Mesendoderm (in vitro differentiated cells): ENCODE data around the gene LILRB2.

Source experiments
- DNase-seq: peaks from one replicate; pipeline ENCODE4 v3.0.0; 2013
- H2AK5ac ChIP-seq: 2 replicates; pipeline ENCODE4 v1.6.1; 2013; ENCODE audit warnings: low read length, inconsistent platforms
- H2BK120ac ChIP-seq: 2 replicates; pipeline ENCODE4 v1.6.1; 2013; ENCODE audit warnings: low read depth, mild to moderate bottlenecking, low read length, moderate library complexity, mixed read lengths
- H2BK15ac ChIP-seq: replicated peaks from 2 replicates; pipeline ENCODE4 v1.6.1; 2013; ENCODE audit warnings: low read depth, mild to moderate bottlenecking, moderate library complexity
- H2BK5ac ChIP-seq: 2 replicates; pipeline ENCODE4 v1.6.1; 2013; ENCODE audit warnings: low read length, inconsistent platforms
- H3K18ac ChIP-seq: 2 replicates; pipeline ENCODE4 v1.6.1; 2013; ENCODE audit warnings: mild to moderate bottlenecking, low read length, mixed read lengths
- H3K23ac ChIP-seq: one replicate; pipeline ENCODE4 v1.6.1; 2013; ENCODE audit warnings: low read length
- H3K27ac ChIP-seq: 2 replicates; pipeline ENCODE4 v1.5.1; 2013; ENCODE audit warnings: low read depth, mild to moderate bottlenecking, inconsistent platforms, low read length, moderate library complexity
- H3K27me3 ChIP-seq: 2 replicates; pipeline ENCODE4 v1.6.1; 2013; ENCODE audit warnings: low read length, control low read depth, mild to moderate bottlenecking, inconsistent platforms; ENCODE audit not compliant: insufficient read depth, poor library complexity
- H3K36me3 ChIP-seq: 2 replicates; pipeline ENCODE4 v1.6.1; 2013; ENCODE audit warnings: low read length, inconsistent platforms; ENCODE audit not compliant: control insufficient read depth, insufficient read depth
- H3K4ac ChIP-seq: one replicate; pipeline ENCODE4 v1.6.1; 2013; ENCODE audit warnings: low read depth, mild to moderate bottlenecking, low read length, moderate library complexity
- H3K4me1 ChIP-seq: 2 replicates; pipeline ENCODE4 v1.6.1; 2013; ENCODE audit warnings: low read depth, low read length, inconsistent platforms; ENCODE audit not compliant: control insufficient read depth
- H3K4me2 ChIP-seq: 2 replicates; pipeline ENCODE4 v1.6.1; 2013; ENCODE audit warnings: low read length
- H3K4me3 ChIP-seq: 2 replicates; pipeline ENCODE4 v1.5.1; 2013; ENCODE audit warnings: mild to moderate bottlenecking, low read length
- H3K56ac ChIP-seq: one replicate; pipeline ENCODE4 v1.6.1; 2013; ENCODE audit warnings: low read length
- H3K79me1 ChIP-seq: 2 replicates; pipeline ENCODE4 v1.6.1; 2013; ENCODE audit warnings: low read length, inconsistent platforms
- H3K79me2 ChIP-seq: 2 replicates; pipeline ENCODE4 v1.6.1; 2013; ENCODE audit warnings: mild to moderate bottlenecking, low read length; ENCODE audit not compliant: control insufficient read depth, insufficient read depth
- H3K9ac ChIP-seq: 2 replicates; pipeline ENCODE4 v1.6.1; 2013; ENCODE audit warnings: low read length, inconsistent platforms
- H4K5ac ChIP-seq: one replicate; pipeline ENCODE4 v1.6.1; 2013; ENCODE audit warnings: low read length
- H4K8ac ChIP-seq: one replicate; pipeline ENCODE4 v1.6.1; 2013; ENCODE audit warnings: low read depth, mild to moderate bottlenecking, control low read depth, low read length, moderate library complexity
- WGBS: extraction: QIAGEN DNeasy Blood & Tissue Kit; methylation state at CpG from one replicate; pipeline ENCODE4 v1.1.7; 2013; ENCODE audit warnings: low lambda C conversion rate, missing lambda C conversion rate; ENCODE audit not compliant: insufficient coverage; ENCODE audit errors: extremely low coverage; 5-methylcytosine and 5-hydroxymethylcytosine counted together

Gene LILRB2

GRCh38 chr19:54311486-54311885 is 30.6 kb upstream of the LILRB2 start:
- Histone ChIP-seq H3K56ac (no peak overlapping the region), H3K27ac (no peak overlapping the region), H2BK5ac (no peak overlapping the region), H2AK5ac (no peak overlapping the region), H3K4me2 (no peak overlapping the region), H2BK15ac (no peak overlapping the region), H3K4me1 (no peaks in the 10 kb centered on the region), H3K4ac (no peak overlapping the region), H3K4me3 (no peak overlapping the region), H4K8ac (no peak overlapping the region), H3K36me3 (no peaks in the 10 kb centered on the region), H3K79me2 (no peaks in the 10 kb centered on the region), H3K27me3 (no peaks in the 10 kb centered on the region), H3K18ac (no peak overlapping the region), H4K5ac (no peak overlapping the region), H3K23ac (no peak overlapping the region), H3K9ac (no peak overlapping the region), H2BK120ac (no peak overlapping the region), H3K79me1 (no peaks in the 10 kb centered on the region)
- no CpG with 5 or more reads among the region's 5 CpGs for WGBS
- DNase-seq = no peak

- Histone ChIP-seq H3K36me3 (no peaks in the 10 kb centered on the region), H2BK5ac (no peak overlapping the region), H3K4me1 (no peaks in the 10 kb centered on the region), H3K56ac (no peak overlapping the region), H3K9ac (no peak overlapping the region), H3K79me1 (no peaks in the 10 kb centered on the region), H3K27ac (no peak overlapping the region), H4K8ac (no peak overlapping the region), H3K18ac (no peak overlapping the region), H3K79me2 (no peaks in the 10 kb centered on the region), H2BK120ac (no peak overlapping the region), H2BK15ac (no peak overlapping the region), H3K4me2 (no peak overlapping the region), H3K23ac (no peak overlapping the region), H3K4ac (no peak overlapping the region), H2AK5ac (no peak overlapping the region), H3K4me3 (no peak overlapping the region), H3K27me3 (no peaks in the 10 kb centered on the region), H4K5ac (no peak overlapping the region)
- DNase-seq = no peak
- WGBS = no CpG with 5 or more reads among the region's 5 CpGs
These were observed 29.6 kb upstream of the LILRB2 start for GRCh38 chr19:54310543-54310942.

- no CpG with 5 or more reads among the region's 12 CpGs for WGBS
- Histone ChIP-seq H3K4ac (no peak overlapping the region), H3K4me2 (no peak overlapping the region), H3K4me1 (no peaks in the 10 kb centered on the region), H3K27me3 (no peaks in the 10 kb centered on the region), H3K27ac (no peak overlapping the region), H3K56ac (no peak overlapping the region), H3K4me3 (no peak overlapping the region), H3K9ac (no peak overlapping the region), H2BK15ac (no peak overlapping the region), H2BK5ac (no peak overlapping the region), H4K5ac (no peak overlapping the region), H4K8ac (no peak overlapping the region), H3K18ac (no peak overlapping the region), H3K36me3 (no peaks in the 10 kb centered on the region), H2BK120ac (no peak overlapping the region), H3K79me2 (no peaks in the 10 kb centered on the region), H3K79me1 (no peaks in the 10 kb centered on the region), H3K23ac (no peak overlapping the region), H2AK5ac (no peak overlapping the region)
- no peak for DNase-seq
These were observed 28.9 kb upstream of the LILRB2 start for GRCh38 chr19:54309811-54310210.

- no peak overlapping the region for H2BK15ac ChIP-seq
- no peaks in the 10 kb centered on the region for H3K27me3 ChIP-seq
- H3K36me3 ChIP-seq = no peaks in the 10 kb centered on the region
- no peak overlapping the region for H3K23ac ChIP-seq
- H3K56ac ChIP-seq = no peak overlapping the region
- no peak overlapping the region for H3K4ac ChIP-seq
- WGBS = no CpG with 5 or more reads among the region's 5 CpGs
- H3K27ac ChIP-seq = no peak overlapping the region
- no peaks in the 10 kb centered on the region for H3K79me2 ChIP-seq
- H3K4me1 ChIP-seq = no peaks in the 10 kb centered on the region
- no peak overlapping the region for H3K18ac ChIP-seq
- no peak overlapping the region for H4K8ac ChIP-seq
- H4K5ac ChIP-seq = no peak overlapping the region
- H2BK120ac ChIP-seq = no peak overlapping the region
- H3K4me3 ChIP-seq = no peak overlapping the region
- H2AK5ac ChIP-seq = no peak overlapping the region
- no peak overlapping the region for H2BK5ac ChIP-seq
- no peak for DNase-seq
- no peaks in the 10 kb centered on the region for H3K79me1 ChIP-seq
- H3K4me2 ChIP-seq = no peak overlapping the region
- H3K9ac ChIP-seq = no peak overlapping the region
These were observed 26.6 kb upstream of the LILRB2 start for GRCh38 chr19:54307389-54308020.

- H3K27me3 ChIP-seq = no peaks in the 10 kb centered on the region
- no peak overlapping the region for H4K8ac ChIP-seq
- no peak overlapping the region for H3K27ac ChIP-seq
- no peaks in the 10 kb centered on the region for H3K36me3 ChIP-seq
- no peak overlapping the region for H3K23ac ChIP-seq
- no peak overlapping the region for H2AK5ac ChIP-seq
- H3K4ac ChIP-seq = no peak overlapping the region
- H3K56ac ChIP-seq = no peak overlapping the region
- H3K9ac ChIP-seq = no peak overlapping the region
- no peak overlapping the region for H2BK5ac ChIP-seq
- no peak for DNase-seq
- H3K4me3 ChIP-seq = no peak overlapping the region
- H3K4me2 ChIP-seq = no peak overlapping the region
- no peak overlapping the region for H2BK120ac ChIP-seq
- H4K5ac ChIP-seq = no peak overlapping the region
- no peaks in the 10 kb centered on the region for H3K4me1 ChIP-seq
- WGBS = no CpG with 5 or more reads among the region's 1 CpG
- H3K18ac ChIP-seq = no peak overlapping the region
- no peaks in the 10 kb centered on the region for H3K79me1 ChIP-seq
- no peaks in the 10 kb centered on the region for H3K79me2 ChIP-seq
- no peak overlapping the region for H2BK15ac ChIP-seq
These were observed 24.2 kb upstream of the LILRB2 start for GRCh38 chr19:54305141-54305540.

GRCh38 chr19:54302257-54302656 is 21.3 kb upstream of the LILRB2 start:
- Histone ChIP-seq H4K5ac (no peak overlapping the region), H3K4me1 (no peaks in the 10 kb centered on the region), H3K4ac (no peak overlapping the region), H2BK120ac (no peak overlapping the region), H4K8ac (no peak overlapping the region), H3K18ac (no peak overlapping the region), H3K27me3 (no peaks in the 10 kb centered on the region), H3K9ac (no peak overlapping the region), H3K27ac (no peak overlapping the region), H3K79me2 (no peaks in the 10 kb centered on the region), H3K4me2 (no peak overlapping the region), H2BK5ac (no peak overlapping the region), H3K36me3 (no peaks in the 10 kb centered on the region), H2AK5ac (no peak overlapping the region), H2BK15ac (no peak overlapping the region), H3K23ac (no peak overlapping the region), H3K79me1 (no peaks in the 10 kb centered on the region), H3K56ac (no peak overlapping the region), H3K4me3 (no peak overlapping the region)
- no CpG with 5 or more reads among the region's 4 CpGs for WGBS
- DNase-seq = no peak
